Measurements from ENCODE around the gene RNF186.
"Not testable (repeated sequence)": the region's sequence is repeated elsewhere in the genome, so short reads cannot be mapped to it uniquely, and the experiment has no call there.

RNF186 gene

DNA sequence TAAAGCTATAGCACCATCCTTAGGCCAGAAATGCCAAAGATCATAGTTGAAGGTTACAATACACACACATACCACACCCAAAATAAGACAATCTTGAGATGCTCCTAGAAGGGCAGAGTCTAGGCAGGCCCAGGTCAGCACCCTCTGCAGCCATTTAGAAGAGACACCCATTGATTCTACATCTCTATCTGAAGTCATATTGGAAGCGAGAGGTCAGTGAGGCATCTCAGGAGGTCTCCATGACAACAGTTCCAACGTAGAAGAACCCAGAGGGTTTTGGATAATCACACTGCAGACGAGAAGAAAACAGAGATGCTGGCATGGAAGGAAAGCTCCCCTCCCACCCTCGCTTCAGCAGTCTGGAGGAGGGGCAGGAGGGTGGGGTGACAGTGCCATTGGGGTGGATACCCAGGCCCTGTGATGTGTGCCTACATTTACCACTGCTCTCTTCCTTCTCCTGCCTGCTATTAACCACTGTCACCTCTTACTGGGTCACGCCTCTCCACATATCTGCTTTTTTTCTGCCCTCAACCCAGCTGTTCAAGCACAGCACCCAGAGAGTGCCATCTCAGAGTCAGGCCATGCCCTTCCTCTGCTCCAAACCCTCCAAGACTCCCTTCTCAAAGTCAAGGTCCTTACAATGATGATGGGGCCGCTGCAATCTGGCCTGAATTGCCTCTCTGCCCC lies 21.6 kb downstream of the RNF186 start:
- no peak for DNase-seq (ENCODE audit: low spot score)

DNA sequence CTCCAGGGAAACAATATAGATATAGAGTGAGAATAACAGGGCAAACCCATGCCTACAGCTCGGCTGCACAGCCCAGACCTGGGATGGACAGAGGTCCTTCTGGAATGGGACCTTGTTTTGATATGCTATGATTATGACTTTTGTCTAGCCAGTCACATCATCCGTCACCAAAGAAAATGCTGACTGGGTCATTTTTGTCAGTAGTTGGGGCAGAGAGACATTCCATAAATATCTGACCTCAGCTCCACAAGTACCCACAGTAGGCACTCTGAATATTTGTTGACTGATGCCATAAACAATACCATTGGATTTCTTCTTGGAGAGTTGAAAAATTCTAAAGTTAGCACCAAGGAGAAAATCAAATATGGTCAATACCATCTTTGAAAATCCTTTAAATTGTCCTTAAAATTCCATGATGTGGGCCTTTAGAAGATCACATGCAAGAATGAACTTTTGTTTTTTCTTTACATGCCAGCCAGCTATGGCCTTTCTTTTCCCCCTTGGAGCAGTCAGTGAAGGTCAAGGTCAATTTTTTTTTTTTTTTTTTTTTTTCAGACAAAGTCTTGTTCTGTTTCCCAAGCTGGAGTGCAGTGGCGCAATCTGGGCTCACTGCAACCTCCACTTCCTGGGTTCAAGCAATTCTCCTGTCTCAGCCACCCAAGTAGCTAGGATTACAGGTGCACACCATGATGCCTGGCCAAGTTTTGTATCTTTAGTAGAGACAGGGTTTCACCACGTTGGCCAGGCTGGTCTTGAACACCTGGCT lies 22.7 kb downstream of the RNF186 start:
- no peak for DNase-seq (ENCODE audit: low spot score)

- not testable (repeated sequence) for DNase-seq (ENCODE audit: low spot score)
Measured at GRCh38 chr1:19790061-19790975, 24.8 kb downstream of the RNF186 start.

- DNase-seq (ENCODE audit: low spot score) = no peak
Measured at GRCh38 chr1:19786988-19787423, 28.1 kb downstream of the RNF186 start.

- no peak for DNase-seq (ENCODE audit: low spot score)
Measured at GRCh38 chr1:19785660-19786059, 29.4 kb downstream of the RNF186 start.

GRCh38 chr1:19780267-19780877 lies 34.7 kb downstream of the RNF186 start:
- no peak for DNase-seq (ENCODE audit: low spot score)

DNA sequence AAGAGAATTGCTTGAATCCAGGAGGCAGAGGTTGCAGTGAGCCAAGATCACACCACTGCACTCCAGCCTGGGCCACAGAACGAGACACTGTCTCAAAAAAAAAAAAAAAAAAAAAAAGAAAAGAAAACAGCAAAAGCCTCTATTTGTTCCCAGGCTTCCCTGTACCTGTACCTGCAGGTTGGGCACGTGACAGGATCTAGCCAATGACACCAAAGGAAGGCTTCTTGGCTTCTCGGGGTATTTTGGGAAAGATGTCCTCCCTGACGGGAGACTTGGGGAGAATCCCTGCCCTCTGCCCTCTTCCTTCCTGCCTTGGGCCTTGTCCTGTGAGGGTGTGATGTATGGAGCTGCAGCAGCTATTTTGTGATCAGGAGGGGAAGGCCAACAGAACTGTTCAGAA lies 38.1 kb downstream of the RNF186 start:
- DNase-seq (ENCODE audit: low spot score) = no peak

DNA sequence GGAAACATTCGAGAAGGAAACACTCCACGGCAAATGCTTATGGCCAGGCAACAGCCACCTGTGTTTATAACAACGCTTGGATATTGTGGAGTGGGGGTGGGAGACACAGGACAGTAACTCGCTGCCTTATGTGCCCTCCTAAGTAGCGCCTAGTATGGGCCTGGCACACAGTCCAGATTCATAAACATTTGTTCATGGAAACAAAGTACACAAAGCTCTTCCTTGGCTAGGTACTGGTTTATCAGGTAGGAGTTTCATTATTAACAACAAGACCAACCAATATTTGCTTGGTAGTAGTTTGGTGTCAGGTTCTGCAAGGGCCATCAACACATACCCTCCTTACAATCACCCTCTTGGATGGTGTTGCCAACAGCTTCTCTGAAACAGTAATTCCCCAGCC lies 38.8 kb downstream of the RNF186 start:
- no peak for DNase-seq (ENCODE audit: low spot score)

GRCh38 chr1:19775831-19776230 lies 39.3 kb downstream of the RNF186 start:
- no peak for DNase-seq (ENCODE audit: low spot score)

- DNase-seq (ENCODE audit: low spot score) = no peak
Measured at GRCh38 chr1:19775317-19775716, 39.8 kb downstream of the RNF186 start.

DNA sequence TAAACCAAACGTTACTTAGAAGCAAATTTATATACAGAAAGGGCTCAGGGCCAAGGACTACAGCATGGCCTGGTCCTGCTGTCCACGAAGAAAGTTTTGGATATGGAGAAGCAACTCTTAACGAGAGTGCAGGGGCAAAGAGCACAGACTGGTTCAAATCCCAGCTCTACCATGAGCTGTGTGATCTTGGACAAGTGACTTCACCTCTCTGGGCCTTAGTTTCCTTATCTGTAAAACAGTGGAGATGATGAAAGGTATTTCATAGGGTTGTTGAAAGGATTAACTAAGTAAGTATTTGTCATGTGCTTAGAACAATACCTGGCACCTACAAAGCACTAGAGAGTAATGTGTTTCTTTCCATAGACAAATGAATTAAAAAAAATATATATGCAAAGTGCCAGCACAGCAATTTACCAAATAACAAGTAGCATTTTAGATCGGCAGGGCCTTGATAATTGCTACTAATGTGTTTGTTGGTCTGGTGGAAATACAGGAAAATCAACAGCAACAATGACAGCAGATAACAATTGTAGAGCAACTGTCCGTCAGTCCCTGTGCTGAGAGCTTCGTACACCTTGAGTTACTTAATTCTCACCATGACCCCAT lies 40.8 kb downstream of the RNF186 start:
- no peak for DNase-seq (ENCODE audit: low spot score)

DNA sequence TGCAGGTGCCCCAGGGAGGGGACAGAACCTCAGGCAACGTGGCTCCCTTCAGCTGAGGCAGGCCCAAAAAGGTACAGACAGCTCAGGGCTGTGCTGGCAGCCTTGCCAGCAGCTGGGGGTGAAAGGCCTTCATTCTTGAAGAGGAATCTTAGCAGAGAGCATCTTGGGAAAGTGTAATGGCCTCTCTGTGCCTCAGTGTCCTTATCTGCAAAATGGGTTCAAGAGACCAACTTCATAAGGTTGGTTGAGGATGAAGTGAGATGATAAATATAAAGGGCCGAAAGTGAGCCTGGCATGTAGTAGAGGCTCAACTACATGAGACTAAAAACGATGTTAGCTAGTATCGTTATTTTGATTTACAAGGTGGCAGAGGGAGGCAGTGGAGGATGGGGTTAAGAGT lies 41.6 kb downstream of the RNF186 start:
- DNase-seq (ENCODE audit: low spot score) = no peak

- no peak for DNase-seq (ENCODE audit: low spot score)
Measured at GRCh38 chr1:19772053-19772452, 43.0 kb downstream of the RNF186 start.

- no peak for DNase-seq (ENCODE audit: low spot score)
Measured at GRCh38 chr1:19771350-19771749, 43.7 kb downstream of the RNF186 start.

GRCh38 chr1:19770436-19771190 lies 44.5 kb downstream of the RNF186 start:
- DNase-seq (ENCODE audit: low spot score) = no peak

GRCh38 chr1:19769211-19769932 lies 45.7 kb downstream of the RNF186 start:
- DNase-seq (ENCODE audit: low spot score) = no peak

DNA sequence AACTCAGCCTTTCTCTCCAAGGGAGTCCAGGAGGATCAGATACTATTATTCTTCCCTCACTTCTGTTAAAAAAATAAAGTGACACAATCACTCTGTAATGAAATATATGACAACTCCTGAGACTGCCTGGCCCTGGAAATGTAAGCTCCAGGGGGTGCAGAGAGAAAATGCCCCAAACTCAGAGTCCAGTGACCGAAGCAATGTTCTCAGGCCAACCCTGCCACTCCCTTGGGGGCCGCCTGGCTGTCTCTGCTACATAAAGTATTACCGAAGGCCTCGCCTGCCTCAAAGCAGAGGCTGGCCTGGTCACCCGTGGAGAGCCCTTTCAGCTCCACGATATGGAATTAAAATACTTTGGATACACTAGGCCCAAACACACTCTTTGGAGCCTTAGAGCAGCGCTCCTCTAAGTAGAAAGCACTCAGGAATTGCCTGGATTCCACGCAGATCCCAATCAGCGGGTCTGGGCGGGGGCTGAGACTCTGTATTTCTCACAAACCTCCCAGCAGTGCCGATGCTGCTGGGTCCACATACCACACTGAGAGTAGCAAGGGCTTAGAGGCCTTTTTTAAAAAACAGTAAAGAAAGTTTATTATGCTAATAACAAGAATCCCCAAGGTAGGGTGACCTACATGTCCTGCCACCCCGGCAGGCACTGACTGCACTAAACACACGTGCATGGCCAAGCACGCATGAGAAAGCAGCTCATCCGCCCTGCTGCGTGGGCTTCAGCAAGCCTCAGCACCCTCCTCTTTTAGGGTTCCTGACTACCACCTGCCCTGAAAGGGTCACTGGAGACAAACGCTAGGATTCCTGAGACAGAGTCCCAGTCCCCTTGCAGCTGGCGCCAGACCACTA lies 46.5 kb downstream of the RNF186 start:
- no peak for DNase-seq (ENCODE audit: low spot score)

GRCh38 chr1:19765623-19766022 lies 49.5 kb downstream of the RNF186 start:
- DNase-seq (ENCODE audit: low spot score) = peak; percentile 99

GRCh38 chr1:19764848-19765247 lies 50.2 kb downstream of the RNF186 start:
- no peak for DNase-seq (ENCODE audit: low spot score)
